Heart right ventricle (tissue), 16 donors: Measurements from ENCODE around the gene AGBL4. TPM values are rescaled to one million over a fixed set of nuclear protein-coding genes. Genes with fewer than 3 reads are reported as not detected.

Experiments
- ATAC-seq, 8 donors: fragments of 200-7000 bp; cut with Tn5 transposase; one replicate each; pipeline ENCODE4 v1.9.1; 2020; ENCODE audit warnings: mild to moderate bottlenecking in 8 of 8, moderate library complexity in 8 of 8, moderate number of reproducible peaks in 1 of 8
- DNase-seq, 2 donors: peaks; one replicate each; pipeline ENCODE4 v3.0.0-alpha.2; 2020
- H3K27ac ChIP-seq, 10 donors: fragments of 200-600 bp; sonication (generic) in 2 of 10; one replicate each; pipeline versions ENCODE4 v1.5.0 to v1.8.0; 2020 to 2022; ENCODE audit warnings: mild to moderate bottlenecking in 3 of 10
- H3K27me3 ChIP-seq, 7 donors: fragments of 200-600 bp; one replicate each; pipeline ENCODE4 v1.8.0; 2021 to 2022; ENCODE audit warnings: mild to moderate bottlenecking in 2 of 7
- H3K36me3 ChIP-seq, 9 donors: fragments of 200-600 bp; sonication (generic) in 1 of 9; one replicate each; pipeline versions ENCODE4 v1.5.0 to v1.8.0; 2020 to 2022; ENCODE audit warnings: mild to moderate bottlenecking in 2 of 9
- H3K4me1 ChIP-seq, 9 donors: fragments of 200-600 bp; sonication (generic) in 1 of 9; one replicate each; pipeline versions ENCODE4 v1.5.0 to v1.8.0; 2020 to 2022; ENCODE audit warnings: mild to moderate bottlenecking in 4 of 9
- H3K4me3 ChIP-seq, 10 donors: fragments of 200-600 bp; sonication (generic) in 2 of 10; one replicate each; pipeline versions ENCODE4 v1.5.0 to v1.8.0; 2020 to 2022; ENCODE audit warnings: mild to moderate bottlenecking in 7 of 10, moderate library complexity in 2 of 10
- H3K9me3 ChIP-seq, 11 donors: fragments of 200-600 bp in 10 of 11; sonication (generic) in 2 of 11; one replicate each; pipeline versions ENCODE4 v1.5.0 to v1.8.0; 2013 to 2022; ENCODE audit warnings: mild to moderate bottlenecking in 2 of 11, control low read depth in 1 of 11, moderate library complexity in 1 of 11
- CTCF ChIP-seq, 9 donors: fragments of 200-600 bp; sonication (generic) in 2 of 9; IDR thresholded peaks; one replicate each; pipeline versions ENCODE4 v1.5.0 to v1.8.0; 2021 to 2022; ENCODE audit warnings: antibody characterized with exemption in 9 of 9, mild to moderate bottlenecking in 5 of 9, moderate library complexity in 1 of 9
- WGBS, 2 donors: extraction: QIAGEN DNeasy Blood & Tissue Kit; methylation state at CpG; one replicate each; pipeline ENCODE4 v1.1.7; 2013; ENCODE audit warnings: inconsistent platforms in 1 of 2; 5-methylcytosine and 5-hydroxymethylcytosine counted together
- intact Hi-C, 10 donors: fragments of 100-400 bp; cut with DNase I; formaldehyde crosslinking; loops; one replicate each; pipeline versions ENCODE4 v1.11.1 to v1.14.2; 2022
- polyA plus RNA-seq, 2 donors: library from polyadenylated mRNA; stranded (reverse); fragments of 200-250 nt; gene quantifications; one replicate each; pipeline ENCODE4 v1.2.3, GENCODE V29; 2013
- total RNA-seq, 10 donors: library from RNA; stranded (reverse); fragmentation: NEBNext Ultra II Directional in 3 of 10; extraction: Animal tissue kit (Norgen Biotek cat#: 25700) in 3 of 10; gene quantifications; one replicate each; pipeline versions ENCODE4 v1.2.1 to v1.2.4, GENCODE V29; 2021 to 2023
- donor health status: Arrhythmogenic right ventricular cardiomyopathy.
- donor health status: ischemic (EF 13 %, LVEDD 7.1; RV severe dilation, severe dysfunction).
- donor health status: healthy with polysubstance abuse.
- donor health status: DM: no; HTN: yes; CAD: no.
- donor health status: DM: no; HTN: no; CAD: no.
- donor health status: ischemic (EF 25% LVEDD 6.9; RV normal size, moderate dysfunction).
- donor health status: ischemic (EF 25% LVEDD 5.7; RV mildly dilated, moderate dysfunction).
- donor health status: healthy.
- donor health status: DM: yes; HTN: yes; CAD: no.
- donor health status: Ischemic cardiomyopathy.
- donor health status: ischemic (EF 35%, LVEDD 5.7; RV mildly dilated, moderate dysfunction).
- donor health status: nonischemic (EF 11% LVEDD 7.7; RV severe dilation, severe dysfunction).
- donor health status: DM: yes; HTN: yes; CAD: no.
- donor health status: PGD.
- donor health status: ischemic (EF 29% LVEDD 5.4; RV normal size, mild dysfunction).
- donor health status: nonischemic (EF 23%, LVEDD 6.1; RV moderate dilation, normal function).

AGBL4 gene
- total and polyA plus RNA-seq, 12 donors, result 0.04 to 0.93 (median 0.46) TPM; not detected in 2

DNA sequence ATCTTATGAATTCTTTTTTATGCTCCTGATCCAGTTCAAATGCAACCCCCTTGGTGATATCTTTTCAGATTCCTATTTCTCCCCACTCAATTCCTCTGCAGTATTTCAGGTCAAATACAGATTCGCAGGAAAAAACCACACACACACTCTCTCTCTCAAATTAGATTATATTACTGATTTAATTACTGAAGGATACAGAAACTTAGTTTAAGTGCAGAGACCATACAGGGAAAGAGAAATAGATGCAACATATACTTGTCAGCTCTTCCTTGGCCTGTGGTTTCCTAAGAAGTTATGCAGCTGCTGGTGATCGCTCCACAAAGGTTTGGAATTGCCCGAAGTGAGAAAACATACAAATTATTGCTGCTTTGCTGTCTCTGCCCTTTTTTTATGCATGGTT, 400.9 kb downstream of the AGBL4 start:
- no peak for TF ChIP-seq CTCF (IDR thresholded peaks at IDR 0.05)
- intact Hi-C loops, result no loop called here

GRCh38 chr1:49606082-49606481, 417.7 kb downstream of the AGBL4 start:
- H3K4me3 ChIP-seq, result no peak overlapping the region
- DNase-seq (no peak), ATAC-seq (no peak)
- no peak for TF ChIP-seq CTCF (IDR thresholded peaks at IDR 0.05)
- intact Hi-C loops, result no loop called here
- H3K27ac ChIP-seq, result no peak overlapping the region
- H3K27me3 ChIP-seq, result no peaks in the 10 kb centered on the region
- no peaks in the 10 kb centered on the region for H3K36me3 ChIP-seq
- no peaks in the 10 kb centered on the region for H3K4me1 ChIP-seq
- 75 to 82% methylated on average over 5 of the region's 5 CpGs for WGBS, 2 donors
- H3K9me3 ChIP-seq, result peaks cover 0 to 13% (median 0%) of the 10 kb centered on the region in 11 donors

More for the DNA sequence above, 400.9 kb downstream of the AGBL4 start:
- no peak overlapping the region for H3K27ac ChIP-seq
- peaks cover 0 to 28% (median 0%) of the 10 kb centered on the region in 11 donors for H3K9me3 ChIP-seq
- no peaks in the 10 kb centered on the region for H3K27me3 ChIP-seq
- H3K4me1 ChIP-seq, result no peaks in the 10 kb centered on the region
- DNase-seq, result no peak
- 92 to 95% methylated on average over 3 of the region's 3 CpGs for WGBS, 2 donors
- no peak for ATAC-seq
- no peaks in the 10 kb centered on the region for H3K36me3 ChIP-seq
- H3K4me3 ChIP-seq, result no peak overlapping the region

- H3K36me3 ChIP-seq, result no peaks in the 10 kb centered on the region
- H3K4me1 ChIP-seq, result no peaks in the 10 kb centered on the region
- H3K27me3 ChIP-seq, result no peaks in the 10 kb centered on the region
- intact Hi-C loops, result no loop called here
- no peak overlapping the region for H3K27ac ChIP-seq
- H3K4me3 ChIP-seq, result no peak overlapping the region
- DNase-seq (no peak), ATAC-seq (no peak)
- TF ChIP-seq CTCF (IDR thresholded peaks at IDR 0.05), result no peak
- H3K9me3 ChIP-seq, result peaks cover 0 to 23% (median 0%) of the 10 kb centered on the region in 11 donors
These were observed 426.3 kb downstream of the AGBL4 start for GRCh38 chr1:49597436-49597835.

GRCh38 chr1:49576327-49576901, 447.3 kb downstream of the AGBL4 start:
- H3K27me3 ChIP-seq, result no peaks in the 10 kb centered on the region
- no peaks in the 10 kb centered on the region for H3K36me3 ChIP-seq
- peaks cover 0 to 81% (median 14%) of the 10 kb centered on the region in 11 donors for H3K9me3 ChIP-seq
- intact Hi-C loops, result no loop called here
- no peak overlapping the region for H3K27ac ChIP-seq
- WGBS, 2 donors, result 63 to 70% methylated on average over 3 of the region's 3 CpGs
- TF ChIP-seq CTCF (IDR thresholded peaks at IDR 0.05), result no peak
- H3K4me1 ChIP-seq, result no peaks in the 10 kb centered on the region
- ATAC-seq (no peak), DNase-seq (no peak)
- no peak overlapping the region for H3K4me3 ChIP-seq
